ENCODE measurements around the gene ARID3B.
"Not testable (repeated sequence)": the region's sequence is repeated elsewhere in the genome, so short reads cannot be mapped to it uniquely, and the experiment has no call there.

ARID3B gene

DNA sequence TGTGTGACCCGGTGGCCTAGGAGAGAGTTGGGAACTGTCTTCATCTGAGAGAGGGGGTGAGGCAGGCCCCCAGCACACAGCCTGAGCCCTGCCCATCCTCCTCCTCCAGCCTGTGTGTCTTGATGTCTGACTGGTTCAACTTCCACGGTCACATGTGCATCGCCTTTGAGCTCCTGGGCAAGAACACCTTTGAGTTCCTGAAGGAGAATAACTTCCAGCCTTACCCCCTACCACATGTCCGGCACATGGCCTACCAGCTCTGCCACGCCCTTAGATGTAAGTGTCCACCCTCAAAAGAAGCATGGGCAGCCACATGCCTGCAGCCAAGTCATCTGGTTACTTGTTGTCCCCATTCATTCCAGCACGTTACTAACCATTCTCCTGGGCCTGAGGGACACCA, 84.7 kb downstream of the ARID3B start:
- no peak for DNase-seq

DNA sequence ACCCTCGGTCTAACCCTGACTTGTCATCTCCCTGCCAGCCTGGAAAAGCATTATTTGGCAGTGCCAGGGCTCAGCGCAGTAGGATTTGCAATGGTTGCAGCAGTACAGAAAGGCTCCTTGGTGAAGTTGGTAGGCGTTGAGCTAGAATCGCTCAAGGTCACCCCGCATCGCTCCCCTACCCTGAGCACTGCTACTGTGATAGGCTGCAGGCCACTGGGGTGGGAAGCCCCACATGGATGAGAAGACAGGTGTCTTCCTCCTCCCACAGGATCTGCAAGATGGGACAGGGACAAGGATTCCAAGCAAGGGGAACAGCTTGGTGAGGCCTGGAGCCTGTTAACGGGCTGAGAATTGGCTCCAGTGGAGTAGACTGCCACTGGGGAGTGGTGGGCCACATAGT, 85.3 kb downstream of the ARID3B start:
- no peak for DNase-seq

- DNase-seq = no peak
Observed at GRCh38 chr15:74626752-74627692, 86.0 kb downstream of the ARID3B start.

DNA sequence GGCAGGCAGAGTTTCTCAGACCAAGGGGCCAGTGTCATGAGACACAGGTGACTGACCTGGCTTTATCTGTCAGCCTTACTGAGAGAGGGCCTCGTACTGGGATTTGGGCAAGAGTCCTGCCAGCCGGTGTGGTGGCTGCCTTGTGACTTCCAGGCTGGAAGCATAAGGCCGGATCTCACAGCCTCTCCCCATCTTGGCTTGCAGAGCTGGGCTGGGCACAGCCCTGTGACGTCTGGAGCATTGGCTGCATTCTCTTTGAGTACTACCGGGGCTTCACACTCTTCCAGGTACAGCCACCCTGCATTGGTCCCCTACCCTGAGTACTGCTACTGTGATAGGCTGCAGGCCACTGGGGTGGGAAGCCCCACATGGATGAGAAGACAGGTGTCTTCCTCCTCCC, 86.7 kb downstream of the ARID3B start:
- DNase-seq = no peak

DNA sequence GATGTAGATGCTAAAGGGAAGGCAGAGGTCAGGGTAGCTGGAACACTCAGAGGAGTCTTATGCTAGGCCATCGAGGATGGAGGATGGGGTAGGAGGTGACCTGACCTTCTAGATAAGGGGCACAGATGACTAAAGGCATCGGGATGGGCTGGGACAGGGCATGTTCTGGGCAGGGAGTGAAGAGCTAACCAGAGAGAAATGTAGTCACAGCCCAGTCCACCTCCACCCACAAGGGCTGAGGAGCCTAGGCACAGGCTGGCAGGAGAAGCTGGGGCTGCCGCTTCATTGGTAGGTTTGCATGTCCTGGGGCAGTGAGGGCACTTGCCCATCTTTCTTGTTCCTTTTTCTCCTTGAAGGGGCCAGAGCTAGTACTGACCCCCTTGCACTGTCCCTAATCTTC, 87.2 kb downstream of the ARID3B start:
- no peak for DNase-seq

DNA sequence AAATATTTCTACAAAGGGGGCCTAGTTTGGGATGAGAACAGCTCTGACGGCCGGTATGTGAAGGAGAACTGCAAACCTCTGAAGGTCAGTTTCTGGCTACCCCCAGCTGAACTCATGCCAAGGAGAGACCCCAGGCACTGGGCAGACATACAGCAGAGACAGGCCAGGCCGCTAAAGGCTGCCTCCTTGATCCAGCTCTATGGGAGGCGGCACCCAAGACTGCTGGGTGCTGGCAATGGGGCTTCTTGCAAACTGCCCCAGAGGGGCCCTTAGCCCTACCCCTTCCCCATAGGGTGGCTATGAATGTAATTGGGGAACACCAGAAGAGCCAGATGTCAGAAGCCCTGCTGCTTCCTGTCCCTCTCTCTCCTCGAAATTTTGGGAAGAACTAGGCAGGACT, 87.9 kb downstream of the ARID3B start:
- no peak for DNase-seq

- DNase-seq = not testable (repeated sequence)
Observed at GRCh38 chr15:74629696-74630095, 88.7 kb downstream of the ARID3B start.

GRCh38 chr15:74630284-74631086, 89.5 kb downstream of the ARID3B start:
- DNase-seq = no peak

DNA sequence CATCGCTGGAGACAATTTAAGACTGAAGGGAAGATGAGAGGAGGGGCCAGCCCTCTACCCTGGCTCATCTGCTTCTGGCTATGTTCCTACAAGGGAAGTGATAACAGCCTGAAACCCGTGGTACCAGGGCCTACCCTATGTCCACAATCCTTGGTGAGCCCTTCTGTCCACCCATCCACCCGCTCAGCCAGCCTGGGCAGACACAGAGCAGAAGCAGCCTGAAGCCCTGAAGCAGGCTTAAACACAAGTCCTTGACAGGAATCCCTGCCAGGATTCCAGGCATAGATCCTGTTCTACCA, 90.0 kb downstream of the ARID3B start:
- no peak for DNase-seq

- no peak for DNase-seq
Observed at GRCh38 chr15:74631408-74631807, 90.4 kb downstream of the ARID3B start.

GRCh38 chr15:74631935-74632560, 91.0 kb downstream of the ARID3B start:
- DNase-seq = no peak

DNA sequence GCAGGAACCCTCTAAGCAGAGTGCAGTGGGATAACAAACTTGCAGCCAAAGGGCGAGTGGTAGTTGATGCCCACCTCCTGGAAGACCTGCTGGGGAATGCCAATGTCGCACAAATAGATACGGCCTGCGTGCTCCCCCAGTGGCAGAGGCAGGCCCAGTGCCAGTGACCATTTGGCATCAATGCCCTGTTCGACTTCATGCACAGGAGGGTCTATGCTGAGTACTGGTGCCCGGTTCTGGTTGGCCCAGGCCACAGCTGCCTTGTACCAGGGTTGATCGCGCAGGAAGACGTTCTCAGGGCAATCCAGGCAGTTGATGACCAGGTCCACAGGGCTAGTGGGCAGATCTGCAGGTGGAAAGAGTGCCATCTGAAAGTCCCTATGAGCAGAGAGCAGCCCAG, 91.6 kb downstream of the ARID3B start:
- no peak for DNase-seq

- no peak for DNase-seq
Observed at GRCh38 chr15:74633781-74634180, 92.8 kb downstream of the ARID3B start.

- peak; percentile 5 for DNase-seq
Observed at GRCh38 chr15:74635228-74635627, 94.2 kb downstream of the ARID3B start.

- no peak for DNase-seq
Observed at GRCh38 chr15:74636984-74637383, 96.0 kb downstream of the ARID3B start.

GRCh38 chr15:74641151-74641550, 100.1 kb downstream of the ARID3B start:
- DNase-seq = no peak

GRCh38 chr15:74642348-74642733, 101.3 kb downstream of the ARID3B start:
- peak; percentile 84 for DNase-seq

- DNase-seq = peak; percentile 33
Observed at GRCh38 chr15:74642734-74643664, 102.0 kb downstream of the ARID3B start.

GRCh38 chr15:74643665-74644204, 102.7 kb downstream of the ARID3B start:
- DNase-seq = no peak

DNA sequence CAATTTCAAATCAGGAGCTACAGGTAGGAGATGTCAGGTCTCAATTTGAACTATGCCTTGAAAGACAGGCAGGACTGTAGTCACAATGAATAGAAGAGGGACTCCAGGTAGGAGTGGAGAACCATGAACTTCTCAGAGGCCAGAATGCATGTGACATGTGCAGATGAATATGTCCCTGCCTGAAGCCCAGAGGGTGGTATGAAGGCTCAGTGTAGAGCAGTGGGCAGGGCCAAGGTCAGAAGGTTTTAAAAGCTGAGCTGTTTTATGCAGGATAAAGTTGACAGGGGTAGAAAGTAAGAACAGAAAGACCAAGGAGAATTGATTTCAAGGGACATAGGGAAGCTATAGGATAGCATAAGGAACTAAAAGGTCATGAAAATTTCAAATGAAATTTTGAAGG, 105.5 kb downstream of the ARID3B start:
- no peak for DNase-seq

Data from DMS79 treated with DMSO at 0.1 percent for 48 hours (cell line).